GM12874 (cell line): ENCODE results near the gene SNX19.
A peak's percentile ranks its signal among the peaks of the same experiment; 100 is the strongest.

Experiments used
- TF ChIP-seq, protein P1 (sequence below): IDR thresholded peaks from 2 replicates; pipeline ENCODE4 v1.5.1; 2011; ENCODE audit warnings: low read depth, mild to moderate bottlenecking, control low read depth, low read length, moderate library complexity; ENCODE audit not compliant: insufficient read depth

Gene SNX19, protein sequence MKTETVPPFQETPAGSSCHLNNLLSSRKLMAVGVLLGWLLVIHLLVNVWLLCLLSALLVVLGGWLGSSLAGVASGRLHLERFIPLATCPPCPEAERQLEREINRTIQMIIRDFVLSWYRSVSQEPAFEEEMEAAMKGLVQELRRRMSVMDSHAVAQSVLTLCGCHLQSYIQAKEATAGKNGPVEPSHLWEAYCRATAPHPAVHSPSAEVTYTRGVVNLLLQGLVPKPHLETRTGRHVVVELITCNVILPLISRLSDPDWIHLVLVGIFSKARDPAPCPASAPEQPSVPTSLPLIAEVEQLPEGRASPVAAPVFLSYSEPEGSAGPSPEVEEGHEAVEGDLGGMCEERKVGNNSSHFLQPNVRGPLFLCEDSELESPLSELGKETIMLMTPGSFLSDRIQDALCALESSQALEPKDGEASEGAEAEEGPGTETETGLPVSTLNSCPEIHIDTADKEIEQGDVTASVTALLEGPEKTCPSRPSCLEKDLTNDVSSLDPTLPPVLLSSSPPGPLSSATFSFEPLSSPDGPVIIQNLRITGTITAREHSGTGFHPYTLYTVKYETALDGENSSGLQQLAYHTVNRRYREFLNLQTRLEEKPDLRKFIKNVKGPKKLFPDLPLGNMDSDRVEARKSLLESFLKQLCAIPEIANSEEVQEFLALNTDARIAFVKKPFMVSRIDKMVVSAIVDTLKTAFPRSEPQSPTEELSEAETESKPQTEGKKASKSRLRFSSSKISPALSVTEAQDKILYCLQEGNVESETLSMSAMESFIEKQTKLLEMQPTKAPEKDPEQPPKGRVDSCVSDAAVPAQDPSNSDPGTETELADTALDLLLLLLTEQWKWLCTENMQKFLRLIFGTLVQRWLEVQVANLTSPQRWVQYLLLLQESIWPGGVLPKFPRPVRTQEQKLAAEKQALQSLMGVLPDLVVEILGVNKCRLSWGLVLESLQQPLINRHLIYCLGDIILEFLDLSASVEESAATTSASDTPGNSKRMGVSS

DNA sequence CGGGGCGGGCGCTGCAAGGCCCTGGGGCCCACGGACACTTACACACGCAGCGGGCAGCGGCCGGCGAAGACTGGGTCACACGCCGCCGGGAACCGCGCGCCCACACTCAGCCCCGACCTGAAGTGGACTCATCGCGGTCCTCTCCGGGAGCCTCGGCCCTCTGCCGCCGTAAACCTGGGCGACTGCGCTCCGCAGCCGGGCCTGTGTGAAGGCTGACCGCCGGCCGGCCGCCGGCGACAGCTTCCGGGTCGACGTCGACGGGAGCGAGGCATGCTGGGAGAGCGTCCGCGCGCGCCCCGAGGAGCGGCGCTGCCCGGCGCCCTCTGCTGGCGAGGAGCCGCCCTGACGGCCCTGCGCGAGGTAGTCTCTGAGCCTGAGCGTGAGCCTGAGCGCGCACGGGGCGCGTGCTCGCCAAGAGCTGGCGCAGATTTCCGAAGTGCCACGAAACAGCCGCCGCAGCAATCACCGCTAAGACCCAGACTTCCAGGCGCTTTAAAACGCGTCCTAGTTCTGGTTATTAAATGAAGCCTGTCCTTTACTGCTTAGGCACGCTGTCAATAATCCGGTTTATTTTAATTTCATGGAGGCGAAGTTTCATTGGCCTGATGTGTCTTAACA is at the start of gene SNX19:
TSS of gene SNX19 (minus strand) at position 242 of the 618 bp plus-strand sequence. CDS start 540 bp downstream, outside the sequence.
- TF ChIP-seq, protein P1, sequence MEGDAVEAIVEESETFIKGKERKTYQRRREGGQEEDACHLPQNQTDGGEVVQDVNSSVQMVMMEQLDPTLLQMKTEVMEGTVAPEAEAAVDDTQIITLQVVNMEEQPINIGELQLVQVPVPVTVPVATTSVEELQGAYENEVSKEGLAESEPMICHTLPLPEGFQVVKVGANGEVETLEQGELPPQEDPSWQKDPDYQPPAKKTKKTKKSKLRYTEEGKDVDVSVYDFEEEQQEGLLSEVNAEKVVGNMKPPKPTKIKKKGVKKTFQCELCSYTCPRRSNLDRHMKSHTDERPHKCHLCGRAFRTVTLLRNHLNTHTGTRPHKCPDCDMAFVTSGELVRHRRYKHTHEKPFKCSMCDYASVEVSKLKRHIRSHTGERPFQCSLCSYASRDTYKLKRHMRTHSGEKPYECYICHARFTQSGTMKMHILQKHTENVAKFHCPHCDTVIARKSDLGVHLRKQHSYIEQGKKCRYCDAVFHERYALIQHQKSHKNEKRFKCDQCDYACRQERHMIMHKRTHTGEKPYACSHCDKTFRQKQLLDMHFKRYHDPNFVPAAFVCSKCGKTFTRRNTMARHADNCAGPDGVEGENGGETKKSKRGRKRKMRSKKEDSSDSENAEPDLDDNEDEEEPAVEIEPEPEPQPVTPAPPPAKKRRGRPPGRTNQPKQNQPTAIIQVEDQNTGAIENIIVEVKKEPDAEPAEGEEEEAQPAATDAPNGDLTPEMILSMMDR, result peak; percentile 99

DNA sequence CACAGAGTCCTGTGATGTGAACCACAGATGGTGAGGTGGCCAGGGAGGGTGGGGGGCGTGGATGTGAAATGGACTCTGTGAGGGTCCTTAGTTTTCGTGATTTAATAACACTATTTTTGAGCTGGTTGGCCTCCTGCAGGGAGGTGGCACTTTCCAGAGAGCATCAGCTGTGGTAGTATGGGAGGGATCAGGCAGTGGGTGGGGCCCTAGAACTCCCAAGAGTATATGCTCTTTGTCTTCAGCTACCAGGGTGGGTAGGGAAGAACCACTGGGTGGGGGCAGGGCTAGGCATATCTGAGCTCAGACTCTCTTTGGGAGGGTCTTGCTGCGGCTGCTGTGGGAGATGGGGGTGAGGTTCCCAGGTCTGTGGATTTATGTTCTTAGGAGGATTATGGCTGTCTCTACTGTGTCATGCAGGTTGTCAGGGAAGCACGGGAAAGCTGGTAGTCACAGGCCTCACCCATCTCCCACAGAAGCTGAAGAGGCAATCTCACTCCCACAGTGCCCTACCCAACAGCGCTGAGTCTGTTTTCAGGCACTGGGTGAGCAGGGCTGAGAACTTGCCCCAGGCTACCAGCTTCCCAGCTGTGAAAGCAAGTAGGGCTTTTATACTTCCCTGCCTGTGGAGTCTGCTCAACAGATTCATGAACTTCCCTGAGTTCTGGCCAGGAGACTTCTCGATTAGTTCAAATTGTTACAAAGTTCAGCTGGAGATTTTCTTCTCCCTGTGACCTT is 47.9 kb upstream of the SNX19 start:
- TF ChIP-seq, protein P1, result no peak

DNA sequence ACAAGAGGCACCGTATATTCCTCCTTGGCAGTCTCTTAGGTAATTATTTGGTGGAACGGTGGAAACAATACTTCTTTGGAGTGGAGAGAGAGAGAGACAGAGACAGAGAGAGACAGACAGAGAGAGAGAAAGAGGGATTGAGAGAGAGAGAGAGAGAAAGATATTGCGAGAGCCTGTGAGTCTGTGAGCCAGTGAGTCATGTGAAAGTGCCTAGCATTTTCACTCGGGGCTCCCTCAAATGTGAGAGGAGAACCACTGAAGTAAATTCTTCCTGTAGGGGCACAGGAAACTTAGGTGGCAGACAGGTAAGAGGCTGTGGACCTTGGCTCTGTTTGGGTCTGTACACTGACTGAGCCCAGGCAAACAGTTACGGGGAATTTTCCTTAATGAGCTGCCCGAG is 31.6 kb upstream of the SNX19 start:
- TF ChIP-seq, protein P1, result no peak

DNA sequence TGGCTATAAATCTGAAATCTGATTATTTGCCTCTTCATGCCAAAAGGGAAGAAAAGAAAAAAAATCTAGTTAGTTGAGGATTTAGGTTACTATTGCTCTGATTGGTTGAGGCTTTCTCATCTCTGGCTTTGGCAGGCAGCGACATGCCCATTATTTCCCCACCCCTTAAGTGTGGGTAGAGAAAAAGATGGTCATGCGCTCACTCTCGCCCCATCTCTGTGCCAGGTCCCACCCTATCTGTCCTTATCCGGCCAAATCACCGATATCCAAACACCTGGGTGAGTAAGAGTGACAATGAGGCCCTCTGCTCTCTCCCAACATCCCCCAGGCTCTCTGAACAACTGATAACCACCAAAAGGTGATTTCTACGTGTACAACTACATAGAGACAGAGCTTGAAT is 31.2 kb upstream of the SNX19 start:
- TF ChIP-seq, protein P1, result no peak

DNA sequence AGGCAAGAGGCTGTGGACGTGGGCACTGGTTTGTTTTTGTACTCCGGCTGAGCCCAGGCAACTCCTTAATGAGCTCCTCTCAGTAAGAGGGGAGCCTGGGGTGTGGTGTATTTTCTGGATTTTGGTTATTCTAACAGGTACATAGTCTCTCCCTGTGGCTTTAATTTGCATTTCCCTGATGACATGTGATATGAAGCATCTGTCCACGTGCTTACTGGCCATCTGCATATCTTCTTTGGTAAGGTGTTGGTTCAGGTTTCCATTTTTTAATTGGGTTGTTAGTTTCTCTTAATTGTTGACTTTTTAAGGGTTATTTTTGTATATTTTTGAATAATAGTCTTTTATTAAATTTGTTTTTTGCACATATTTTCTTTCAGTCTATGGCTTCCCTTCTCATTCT is 30.8 kb upstream of the SNX19 start:
- TF ChIP-seq, protein P1, result no peak

DNA sequence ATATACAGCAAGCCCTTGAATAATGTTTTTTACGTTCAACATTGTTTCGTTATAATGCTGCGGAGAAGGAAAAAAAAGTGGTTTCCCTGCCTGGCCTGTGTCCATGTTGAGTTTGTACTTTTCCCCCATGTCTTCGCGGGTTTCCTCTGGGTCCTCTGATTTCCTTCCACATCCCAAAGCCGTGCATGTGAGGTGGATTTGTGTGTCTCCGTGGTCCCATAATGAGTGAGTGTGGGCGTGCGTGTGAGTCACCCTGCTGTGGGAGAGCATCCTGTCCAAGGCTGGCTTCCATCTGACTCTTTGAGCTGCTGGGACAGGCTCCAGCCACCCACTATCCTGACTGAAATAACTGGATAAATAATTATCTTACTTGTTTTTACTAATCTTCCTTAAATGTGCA is 29.6 kb upstream of the SNX19 start:
- TF ChIP-seq, protein P1, result no peak
